HEK293 (cell line): ENCODE data around the gene ESR2.

Experiments used
- CTCF ChIA-PET: fragments of 350-600 bp; formaldehyde crosslinking; extraction: SDS; loops from one replicate; lab custom pipeline; 2021; ENCODE audit warnings: antibody characterized with exemption; lab: Yijun Ruan, JAX
- POLR2A ChIA-PET: fragments of 300-600 bp; formaldehyde crosslinking; extraction: SDS; loops from one replicate; lab custom pipeline; 2020; ENCODE audit warnings: antibody characterized with exemption, inconsistent platforms; lab: Yijun Ruan, JAX
- H3K27ac ChIP-seq: fragments of 200-500 bp; sonication (Bioruptor generic); 2 replicates; pipeline ENCODE4 v1.5.1; 2014; ENCODE audit warnings: low read depth, low read length, control low read depth, inconsistent platforms; ENCODE audit errors: extremely low read depth
- H3K36me3 ChIP-seq, 2 experiments: fragments of 200-500 bp in 1 of 2; sonication (Bioruptor generic) in 1 of 2; 1 replicate in 1 of 2; 2 replicates in 1 of 2; pipeline ENCODE4 v1.5.1; 2014 to 2017; ENCODE audit warnings: inconsistent platforms in 2 of 2, low read length in 2 of 2; ENCODE audit not compliant: control insufficient read depth in 2 of 2, insufficient read depth in 1 of 2
- H3K4me1 ChIP-seq: fragments of 200-500 bp; sonication (Bioruptor generic); 2 replicates; pipeline ENCODE4 v1.5.1; 2014; ENCODE audit warnings: mild to moderate bottlenecking, low read length, inconsistent platforms; ENCODE audit not compliant: control insufficient read depth, insufficient read depth
- H3K4me3 ChIP-seq: 2 replicates; pipeline ENCODE4 v1.5.1; 2011; ENCODE audit warnings: low read depth, mild to moderate bottlenecking, control low read depth, low read length, moderate library complexity
- H3K9me3 ChIP-seq: fragments of 200-500 bp; sonication (Bioruptor generic); 2 replicates; pipeline ENCODE4 v1.5.1; 2014; ENCODE audit warnings: low read depth, low read length, inconsistent platforms; ENCODE audit not compliant: control insufficient read depth, insufficient read depth
- HOXD13 ChIP-seq: sonication (generic); formaldehyde crosslinking; IDR thresholded peaks from 2 replicates; pipeline ENCODE4 v1.8.0; 2022; ENCODE audit warnings: missing genetic modification reagents, borderline replicate concordance
- IKZF3 ChIP-seq: fragments of 450-650 bp; IDR thresholded peaks from 2 replicates; pipeline ENCODE4 v1.5.0; 2018; ENCODE audit warnings: missing biosample characterization, mild to moderate bottlenecking, missing genetic modification characterization, moderate library complexity
- OVOL3 ChIP-seq: fragments of 450-650 bp; formaldehyde crosslinking; IDR thresholded peaks from 2 replicates; pipeline ENCODE4 v1.5.1; 2016; ENCODE audit warnings: missing biosample characterization, missing genetic modification characterization
- ZNF10 ChIP-seq: fragments of 450-650 bp; formaldehyde crosslinking; IDR thresholded peaks from 2 replicates; pipeline ENCODE4 v1.5.1; 2017; ENCODE audit warnings: missing biosample characterization, missing genetic modification characterization
- ZNF138 ChIP-seq: fragments of 450-650 bp; formaldehyde crosslinking; IDR thresholded peaks from 2 replicates; pipeline ENCODE4 v1.5.1; 2016; ENCODE audit warnings: missing biosample characterization, missing genetic modification characterization, borderline replicate concordance
- ZNF140 ChIP-seq: fragments of 450-650 bp; formaldehyde crosslinking; IDR thresholded peaks from 2 replicates; pipeline ENCODE4 v1.5.1; 2016; ENCODE audit warnings: missing biosample characterization, missing genetic modification characterization
- ZNF19 ChIP-seq: fragments of 450-650 bp; formaldehyde crosslinking; IDR thresholded peaks from 2 replicates; pipeline ENCODE4; 2016; ENCODE audit warnings: missing biosample characterization, missing genetic modification characterization, low read depth
- ZNF423 ChIP-seq: fragments of 450-650 bp; formaldehyde crosslinking; IDR thresholded peaks from 2 replicates; pipeline ENCODE4 v1.5.1; 2016; ENCODE audit warnings: missing biosample characterization, missing genetic modification characterization
- ZNF501 ChIP-seq: fragments of 450-650 bp; formaldehyde crosslinking; IDR thresholded peaks from 2 replicates; pipeline ENCODE4 v1.5.1; 2016; ENCODE audit warnings: missing biosample characterization, missing genetic modification characterization
- ZNF521 ChIP-seq: fragments of 450-650 bp; formaldehyde crosslinking; IDR thresholded peaks from 2 replicates; pipeline ENCODE4 v1.5.1; 2017; ENCODE audit warnings: missing biosample characterization, mild to moderate bottlenecking, missing genetic modification characterization
- ZNF544 ChIP-seq: fragments of 450-650 bp; formaldehyde crosslinking; IDR thresholded peaks from 2 replicates; pipeline ENCODE4 v1.5.0; 2017; ENCODE audit warnings: missing biosample characterization, missing genetic modification characterization
- ZNF610 ChIP-seq: fragments of 450-650 bp; formaldehyde crosslinking; IDR thresholded peaks from 2 replicates; pipeline ENCODE4 v1.5.1; 2016; ENCODE audit warnings: missing biosample characterization, missing genetic modification characterization, borderline replicate concordance
- ZNF768 ChIP-seq: fragments of 450-650 bp; formaldehyde crosslinking; IDR thresholded peaks from 2 replicates; pipeline ENCODE4 v1.5.1; 2018; ENCODE audit warnings: missing biosample characterization, mild to moderate bottlenecking, missing genetic modification characterization
- TF ChIP-seq, protein P1 (sequence below): fragments of 450-650 bp; formaldehyde crosslinking; optimal IDR thresholded peaks from 2 replicates; pipeline ENCODE3; 2016; ENCODE audit warnings: missing biosample characterization, mild to moderate bottlenecking, missing genetic modification characterization
- TF ChIP-seq, protein P2 (sequence below): fragments of 450-650 bp; formaldehyde crosslinking; IDR thresholded peaks from 2 replicates; pipeline ENCODE4; 2016; ENCODE audit warnings: missing biosample characterization, missing genetic modification characterization
- TF ChIP-seq, protein P3 (sequence below): fragments of 450-650 bp; formaldehyde crosslinking; IDR thresholded peaks from 2 replicates; pipeline ENCODE4 v1.5.1; 2017; ENCODE audit warnings: missing biosample characterization, missing genetic modification characterization
- TF ChIP-seq, protein P4 (sequence below): fragments of 450-650 bp; formaldehyde crosslinking; IDR thresholded peaks from 2 replicates; pipeline ENCODE4 v1.5.1; 2016; ENCODE audit warnings: missing biosample characterization, missing genetic modification characterization, low read depth
- TF ChIP-seq, protein P5 (sequence below): fragments of 450-650 bp; IDR thresholded peaks from 2 replicates; pipeline ENCODE4 v1.5.1; 2018; ENCODE audit warnings: missing biosample characterization, missing genetic modification characterization
- TF ChIP-seq, protein P6 (sequence below): fragments of 450-650 bp; formaldehyde crosslinking; IDR thresholded peaks from 2 replicates; pipeline ENCODE4 v1.5.1; 2016; ENCODE audit warnings: missing biosample characterization, missing genetic modification characterization

ESR2 gene

DNA sequence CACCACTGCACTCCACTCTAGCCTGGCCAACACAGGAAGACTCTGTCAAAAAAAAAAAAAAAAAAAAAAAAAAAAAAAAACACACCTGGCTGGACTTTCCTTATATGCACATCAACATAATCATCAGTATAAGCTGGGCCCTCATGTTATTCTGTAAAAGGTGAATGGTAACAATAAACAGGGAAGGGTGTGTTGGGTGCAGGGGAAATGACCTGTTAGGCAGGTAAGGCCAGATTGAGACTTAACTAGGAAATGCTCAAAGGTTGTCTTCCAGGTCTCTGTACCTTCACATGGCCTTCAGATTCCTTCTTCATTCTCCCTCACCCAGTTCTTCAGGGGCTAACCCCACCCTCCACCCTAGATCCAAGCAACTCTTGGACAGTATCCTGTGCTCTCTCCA, 47.5 kb downstream of the ESR2 start:
- Histone ChIP-seq H3K4me1 (0 out of 2 replicates have a peak, but pooled peaks cover 4% of the 10 kb centered on the region), H3K9me3 (no peaks in the 10 kb centered on the region), H3K36me3 (no peaks in the 10 kb centered on the region), H3K4me3 (no peak overlapping the region), H3K27ac (no peak overlapping the region)
- TF ChIP-seq, protein P1, sequence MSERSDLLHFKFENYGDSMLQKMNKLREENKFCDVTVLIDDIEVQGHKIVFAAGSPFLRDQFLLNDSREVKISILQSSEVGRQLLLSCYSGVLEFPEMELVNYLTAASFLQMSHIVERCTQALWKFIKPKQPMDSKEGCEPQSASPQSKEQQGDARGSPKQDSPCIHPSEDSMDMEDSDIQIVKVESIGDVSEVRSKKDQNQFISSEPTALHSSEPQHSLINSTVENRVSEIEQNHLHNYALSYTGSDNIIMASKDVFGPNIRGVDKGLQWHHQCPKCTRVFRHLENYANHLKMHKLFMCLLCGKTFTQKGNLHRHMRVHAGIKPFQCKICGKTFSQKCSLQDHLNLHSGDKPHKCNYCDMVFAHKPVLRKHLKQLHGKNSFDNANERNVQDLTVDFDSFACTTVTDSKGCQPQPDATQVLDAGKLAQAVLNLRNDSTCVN: no peak
- TF ChIP-seq ZNF10 (tag by site-specific recombination) (no peak), ZNF423 (tag by site-specific recombination) (no peak), ZNF610 (tag by site-specific recombination) (no peak), ZNF501 (tag by site-specific recombination) (no peak), ZNF544 (no peak), ZNF19 (tag by site-specific recombination) (no peak), OVOL3 (no peak), ZNF140 (tag by site-specific recombination) (no peak), HOXD13 (CRISPR knock-in tag) (no peak), ZNF768 (tag by site-specific recombination) (no peak), ZNF138 (tag by site-specific recombination) (no peak)
- TF ChIP-seq, protein P2, sequence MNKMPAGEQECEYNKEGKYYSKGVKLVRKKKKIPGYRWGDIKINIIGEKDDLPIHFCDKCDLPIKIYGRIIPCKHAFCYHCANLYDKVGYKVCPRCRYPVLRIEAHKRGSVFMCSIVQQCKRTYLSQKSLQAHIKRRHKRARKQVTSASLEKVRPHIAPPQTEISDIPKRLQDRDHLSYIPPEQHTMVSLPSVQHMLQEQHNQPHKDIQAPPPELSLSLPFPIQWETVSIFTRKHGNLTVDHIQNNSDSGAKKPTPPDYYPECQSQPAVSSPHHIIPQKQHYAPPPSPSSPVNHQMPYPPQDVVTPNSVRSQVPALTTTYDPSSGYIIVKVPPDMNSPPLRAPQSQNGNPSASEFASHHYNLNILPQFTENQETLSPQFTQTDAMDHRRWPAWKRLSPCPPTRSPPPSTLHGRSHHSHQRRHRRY (tag by site-specific recombination): no peak
- TF ChIP-seq, protein P3, sequence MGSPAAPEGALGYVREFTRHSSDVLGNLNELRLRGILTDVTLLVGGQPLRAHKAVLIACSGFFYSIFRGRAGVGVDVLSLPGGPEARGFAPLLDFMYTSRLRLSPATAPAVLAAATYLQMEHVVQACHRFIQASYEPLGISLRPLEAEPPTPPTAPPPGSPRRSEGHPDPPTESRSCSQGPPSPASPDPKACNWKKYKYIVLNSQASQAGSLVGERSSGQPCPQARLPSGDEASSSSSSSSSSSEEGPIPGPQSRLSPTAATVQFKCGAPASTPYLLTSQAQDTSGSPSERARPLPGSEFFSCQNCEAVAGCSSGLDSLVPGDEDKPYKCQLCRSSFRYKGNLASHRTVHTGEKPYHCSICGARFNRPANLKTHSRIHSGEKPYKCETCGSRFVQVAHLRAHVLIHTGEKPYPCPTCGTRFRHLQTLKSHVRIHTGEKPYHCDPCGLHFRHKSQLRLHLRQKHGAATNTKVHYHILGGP (tag by site-specific recombination): no peak
- TF ChIP-seq, protein P4, sequence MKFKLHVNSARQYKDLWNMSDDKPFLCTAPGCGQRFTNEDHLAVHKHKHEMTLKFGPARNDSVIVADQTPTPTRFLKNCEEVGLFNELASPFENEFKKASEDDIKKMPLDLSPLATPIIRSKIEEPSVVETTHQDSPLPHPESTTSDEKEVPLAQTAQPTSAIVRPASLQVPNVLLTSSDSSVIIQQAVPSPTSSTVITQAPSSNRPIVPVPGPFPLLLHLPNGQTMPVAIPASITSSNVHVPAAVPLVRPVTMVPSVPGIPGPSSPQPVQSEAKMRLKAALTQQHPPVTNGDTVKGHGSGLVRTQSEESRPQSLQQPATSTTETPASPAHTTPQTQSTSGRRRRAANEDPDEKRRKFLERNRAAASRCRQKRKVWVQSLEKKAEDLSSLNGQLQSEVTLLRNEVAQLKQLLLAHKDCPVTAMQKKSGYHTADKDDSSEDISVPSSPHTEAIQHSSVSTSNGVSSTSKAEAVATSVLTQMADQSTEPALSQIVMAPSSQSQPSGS (tag by site-specific recombination): no peak
- TF ChIP-seq, protein P5, sequence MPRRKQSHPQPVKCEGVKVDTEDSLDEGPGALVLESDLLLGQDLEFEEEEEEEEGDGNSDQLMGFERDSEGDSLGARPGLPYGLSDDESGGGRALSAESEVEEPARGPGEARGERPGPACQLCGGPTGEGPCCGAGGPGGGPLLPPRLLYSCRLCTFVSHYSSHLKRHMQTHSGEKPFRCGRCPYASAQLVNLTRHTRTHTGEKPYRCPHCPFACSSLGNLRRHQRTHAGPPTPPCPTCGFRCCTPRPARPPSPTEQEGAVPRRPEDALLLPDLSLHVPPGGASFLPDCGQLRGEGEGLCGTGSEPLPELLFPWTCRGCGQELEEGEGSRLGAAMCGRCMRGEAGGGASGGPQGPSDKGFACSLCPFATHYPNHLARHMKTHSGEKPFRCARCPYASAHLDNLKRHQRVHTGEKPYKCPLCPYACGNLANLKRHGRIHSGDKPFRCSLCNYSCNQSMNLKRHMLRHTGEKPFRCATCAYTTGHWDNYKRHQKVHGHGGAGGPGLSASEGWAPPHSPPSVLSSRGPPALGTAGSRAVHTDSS (tag by site-specific recombination): no peak
- ChIA-PET CTCF (interaction anchor here (0.7 kb wide), 1 partner anchor 57 kb away, joined by 4 read pairs; no protein-coding TSS in a partner anchor), POLR2A (interaction anchor here (0.6 kb wide), 1 partner anchor 20 kb away, joined by 6 read pairs; no protein-coding TSS in a partner anchor)

DNA sequence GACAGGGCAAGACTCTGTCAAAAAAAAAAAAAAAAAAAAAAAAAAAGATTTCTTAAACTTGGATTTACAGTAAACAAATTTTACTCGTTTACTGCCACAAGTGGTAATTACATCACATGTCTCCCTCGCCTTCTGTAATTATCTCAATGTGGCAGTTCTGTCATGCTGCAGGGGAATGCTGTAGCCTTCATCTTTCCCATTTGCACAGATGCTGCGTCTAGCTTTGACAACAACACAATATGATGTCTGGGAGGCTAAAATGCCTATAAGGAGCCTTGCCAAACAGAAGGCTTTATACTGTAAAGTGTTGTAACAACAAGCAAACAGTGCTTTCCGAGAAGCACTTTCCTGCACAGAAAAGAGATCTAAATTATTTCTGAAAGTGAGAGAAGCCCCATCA, 48.7 kb downstream of the ESR2 start:
- POLR2A ChIA-PET: no interaction called here
- 0 out of 2 replicates have a peak, but pooled peaks cover 4% of the 10 kb centered on the region for H3K4me1 ChIP-seq
- H3K9me3 ChIP-seq: no peaks in the 10 kb centered on the region
- H3K4me3 ChIP-seq: no peak overlapping the region
- H3K27ac ChIP-seq: no peak overlapping the region
- CTCF ChIA-PET: no interaction called here
- TF ChIP-seq IKZF3 (tag by site-specific recombination) (no peak), ZNF521 (no peak)
- TF ChIP-seq, protein P6, sequence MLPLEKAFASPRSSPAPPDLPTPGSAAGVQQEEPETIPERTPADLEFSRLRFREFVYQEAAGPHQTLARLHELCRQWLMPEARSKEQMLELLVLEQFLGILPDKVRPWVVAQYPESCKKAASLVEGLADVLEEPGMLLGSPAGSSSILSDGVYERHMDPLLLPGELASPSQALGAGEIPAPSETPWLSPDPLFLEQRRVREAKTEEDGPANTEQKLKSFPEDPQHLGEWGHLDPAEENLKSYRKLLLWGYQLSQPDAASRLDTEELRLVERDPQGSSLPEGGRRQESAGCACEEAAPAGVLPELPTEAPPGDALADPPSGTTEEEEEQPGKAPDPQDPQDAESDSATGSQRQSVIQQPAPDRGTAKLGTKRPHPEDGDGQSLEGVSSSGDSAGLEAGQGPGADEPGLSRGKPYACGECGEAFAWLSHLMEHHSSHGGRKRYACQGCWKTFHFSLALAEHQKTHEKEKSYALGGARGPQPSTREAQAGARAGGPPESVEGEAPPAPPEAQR (tag by site-specific recombination): no peak
- no peaks in the 10 kb centered on the region for H3K36me3 ChIP-seq
